Karpas-422 (cell line): Measurements from ENCODE around the gene MET. TPM values are rescaled to one million over a fixed set of nuclear protein-coding genes. Genes with fewer than 3 reads are reported as not detected.
A peak's percentile ranks its signal among the peaks of the same experiment; 100 is the strongest.

ENCODE experiments used
- DNase-seq: peaks from one replicate; pipeline ENCODE4 v3.0.0-alpha.2; 2015
- H2AFZ ChIP-seq: fragments of 200-600 bp; sonication (generic); 2 replicates; pipeline ENCODE4 v1.6.1; 2014; ENCODE audit warnings: antibody characterized with exemption, low read length, mixed read lengths
- H3K27ac ChIP-seq: fragments of 200-600 bp; sonication (generic); 2 replicates; pipeline ENCODE4 v1.5.1; 2014; ENCODE audit warnings: mild to moderate bottlenecking, low read length, moderate library complexity
- H3K27me3 ChIP-seq: fragments of 200-600 bp; sonication (generic); 2 replicates; pipeline ENCODE4 v1.6.1; 2014; ENCODE audit warnings: low read length, mixed read lengths
- H3K36me3 ChIP-seq: fragments of 200-600 bp; sonication (generic); 2 replicates; pipeline ENCODE4 v1.6.1; 2014; ENCODE audit warnings: low read length, mixed read lengths; ENCODE audit not compliant: insufficient read depth
- H3K4me1 ChIP-seq: fragments of 200-600 bp; sonication (generic); 2 replicates; pipeline ENCODE4 v1.6.1; 2014; ENCODE audit warnings: mild to moderate bottlenecking, low read length, mixed read lengths
- H3K4me2 ChIP-seq: fragments of 200-600 bp; sonication (generic); 2 replicates; pipeline ENCODE4 v1.6.1; 2014; ENCODE audit warnings: low read length, low read depth, mild to moderate bottlenecking; ENCODE audit not compliant: poor library complexity, severe bottlenecking
- H3K4me3 ChIP-seq: fragments of 200-600 bp; sonication (generic); 2 replicates; pipeline ENCODE4 v1.5.1; 2014; ENCODE audit warnings: mild to moderate bottlenecking, antibody characterized with exemption, low read length, mixed read lengths
- H3K79me2 ChIP-seq: fragments of 200-600 bp; sonication (generic); 2 replicates; pipeline ENCODE4 v1.6.1; 2014; ENCODE audit warnings: mild to moderate bottlenecking, low read length, mixed read lengths
- H3K9ac ChIP-seq: fragments of 200-600 bp; sonication (generic); 2 replicates; pipeline ENCODE4 v1.6.0; 2014; ENCODE audit warnings: low read length
- H3K9me2 ChIP-seq: fragments of 200-600 bp; sonication (generic), shearing (Covaris generic); replicated peaks from 2 replicates; pipeline ENCODE4 v1.6.0; 2014; ENCODE audit warnings: mild to moderate bottlenecking, low read length, moderate library complexity; ENCODE audit not compliant: insufficient read depth
- H3K9me3 ChIP-seq: fragments of 300-700, 200-600 bp; sonication (generic); 2 replicates; pipeline ENCODE4 v1.6.1; 2014; ENCODE audit warnings: low read length, mixed read lengths
- H4K20me1 ChIP-seq: fragments of 200-600 bp; sonication (generic); 2 replicates; pipeline ENCODE4 v1.6.1; 2014; ENCODE audit warnings: mild to moderate bottlenecking, antibody characterized with exemption, low read length, low read depth; ENCODE audit not compliant: insufficient read depth
- total RNA-seq: library from RNA; depleted of rRNA; stranded (reverse); fragments of >200 nt; shearing (Covaris generic); gene quantifications from 2 replicates; pipeline ENCODE4 v1.2.3, GENCODE V29; 2014; ENCODE audit warnings: low replicate concordance

MET gene
- total RNA-seq, 1 experiment from 2014 or later = 158 TPM

DNA sequence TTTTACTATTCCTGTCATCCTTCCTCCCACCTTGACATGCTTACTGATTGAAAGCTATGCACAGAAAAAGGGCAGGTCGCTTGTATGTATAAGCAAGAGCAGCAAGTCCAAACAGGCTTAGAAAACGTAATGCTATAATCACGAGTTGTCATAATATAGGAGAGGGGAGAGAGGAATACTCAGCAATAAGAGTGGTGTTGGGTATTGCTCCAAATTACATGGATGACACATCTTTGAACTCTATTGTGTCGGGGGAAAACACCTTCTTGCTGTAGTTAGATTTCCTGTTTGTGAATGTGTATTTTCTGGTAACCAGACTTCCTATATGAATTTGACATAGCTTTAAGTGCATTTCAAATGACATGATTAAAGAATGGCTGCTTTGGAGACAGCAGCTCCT, 7.5 kb downstream of the MET start:
- Histone ChIP-seq H3K4me1 (peaks cover 91% of the 10 kb centered on the region), H3K27ac (peak overlapping the region; percentile 92), H3K4me3 (no peak overlapping the region), H3K9me2 (no peaks in the 10 kb centered on the region), H2AFZ (no peak overlapping the region), H3K36me3 (peaks cover 11% of the 10 kb centered on the region; the same call in 1 of the 2 replicates), H3K9ac (no peak overlapping the region), H4K20me1 (peaks cover 10% of the 10 kb centered on the region), H3K4me2 (peak overlapping the region; percentile 85), H3K79me2 (peaks cover 100% of the 10 kb centered on the region), H3K27me3 (no peaks in the 10 kb centered on the region), H3K9me3 (no peaks in the 10 kb centered on the region)
- no peak for DNase-seq

DNA sequence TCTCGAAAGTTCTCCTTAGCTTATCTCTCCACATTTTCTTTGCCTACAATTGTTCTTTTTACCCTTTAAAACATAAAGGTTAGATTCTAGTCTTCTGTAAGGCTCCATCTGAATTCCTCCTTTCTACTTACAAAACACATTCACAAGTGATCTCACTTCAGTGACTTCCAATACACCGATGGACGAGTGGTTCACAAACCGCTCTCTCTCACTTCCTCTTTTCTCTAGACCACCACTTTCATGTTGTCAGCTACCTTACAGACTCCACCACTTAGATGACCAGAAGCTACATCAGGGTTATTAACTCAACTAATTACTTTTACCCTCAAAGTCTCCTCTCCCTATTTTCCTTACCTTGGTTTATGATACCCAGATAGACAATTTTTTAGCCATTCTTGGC, 11.8 kb downstream of the MET start:
- peaks cover 100% of the 10 kb centered on the region for H3K79me2 ChIP-seq
- peak; percentile 87 for DNase-seq
- H3K9ac ChIP-seq = peak overlapping the region; percentile 37
- peaks cover 7% of the 10 kb centered on the region; the same call in 1 of the 2 replicates for H3K36me3 ChIP-seq
- peak overlapping the region; percentile 88 for H3K27ac ChIP-seq
- no peaks in the 10 kb centered on the region for H3K9me2 ChIP-seq
- no peaks in the 10 kb centered on the region for H3K27me3 ChIP-seq
- no peak overlapping the region for H2AFZ ChIP-seq
- peak overlapping the region; percentile 59 for H3K4me2 ChIP-seq
- no peaks in the 10 kb centered on the region for H3K9me3 ChIP-seq
- 0 out of 2 replicates have a peak overlapping the region, but pooled peaks have one; percentile 2 for H3K4me3 ChIP-seq
- peaks cover 13% of the 10 kb centered on the region; the same call in 1 of the 2 replicates for H4K20me1 ChIP-seq
- peaks cover 91% of the 10 kb centered on the region for H3K4me1 ChIP-seq

DNA sequence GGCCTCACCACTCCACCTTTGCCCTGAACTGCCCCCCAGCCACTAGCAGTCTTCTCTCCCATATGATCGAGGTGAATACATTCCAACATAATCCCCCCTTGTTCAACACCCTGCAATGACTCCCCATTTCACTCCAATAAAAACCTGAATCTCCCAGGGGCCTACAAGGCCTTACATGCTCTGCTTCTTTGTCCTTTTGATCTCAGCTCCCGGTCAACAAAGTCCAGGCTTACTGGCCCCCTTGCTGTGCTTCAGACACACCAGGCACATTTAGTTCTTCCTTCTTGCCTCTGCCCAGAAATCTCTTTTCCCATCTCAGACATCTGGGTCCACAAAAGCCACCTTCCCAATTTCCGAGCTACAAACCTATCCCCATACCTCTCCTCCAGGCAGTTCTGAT, 14.0 kb downstream of the MET start:
- peaks cover 7% of the 10 kb centered on the region; the same call in 1 of the 2 replicates for H3K36me3 ChIP-seq
- no peak overlapping the region for H3K4me3 ChIP-seq
- no peaks in the 10 kb centered on the region for H3K9me3 ChIP-seq
- H3K27me3 ChIP-seq = no peaks in the 10 kb centered on the region
- H3K79me2 ChIP-seq = peaks cover 100% of the 10 kb centered on the region
- H3K4me2 ChIP-seq = peak overlapping the region; percentile 72
- peak overlapping the region; percentile 95 for H3K27ac ChIP-seq
- no peaks in the 10 kb centered on the region for H3K9me2 ChIP-seq
- no peak for DNase-seq
- H3K4me1 ChIP-seq = peaks cover 95% of the 10 kb centered on the region
- H2AFZ ChIP-seq = no peak overlapping the region
- peak overlapping the region; percentile 34; the same call in 1 of the 2 replicates for H3K9ac ChIP-seq
- peaks cover 13% of the 10 kb centered on the region; the same call in 1 of the 2 replicates for H4K20me1 ChIP-seq

- Histone ChIP-seq H3K79me2 (peaks cover 100% of the 10 kb centered on the region), H3K9me3 (no peaks in the 10 kb centered on the region), H3K4me3 (peak overlapping the region; percentile 9; the same call in 1 of the 2 replicates), H3K27me3 (no peaks in the 10 kb centered on the region), H3K9me2 (no peaks in the 10 kb centered on the region), H3K4me2 (peak overlapping the region; percentile 72), H2AFZ (no peak overlapping the region), H3K4me1 (peaks cover 96% of the 10 kb centered on the region), H3K9ac (peak overlapping the region; percentile 55; the same call in 1 of the 2 replicates), H4K20me1 (peaks cover 13% of the 10 kb centered on the region; the same call in 1 of the 2 replicates), H3K36me3 (peaks cover 7% of the 10 kb centered on the region; the same call in 1 of the 2 replicates), H3K27ac (peak overlapping the region; percentile 95)
- DNase-seq = no peak
Observed at GRCh38 chr7:116686812-116687419, 14.9 kb downstream of the MET start.

DNA sequence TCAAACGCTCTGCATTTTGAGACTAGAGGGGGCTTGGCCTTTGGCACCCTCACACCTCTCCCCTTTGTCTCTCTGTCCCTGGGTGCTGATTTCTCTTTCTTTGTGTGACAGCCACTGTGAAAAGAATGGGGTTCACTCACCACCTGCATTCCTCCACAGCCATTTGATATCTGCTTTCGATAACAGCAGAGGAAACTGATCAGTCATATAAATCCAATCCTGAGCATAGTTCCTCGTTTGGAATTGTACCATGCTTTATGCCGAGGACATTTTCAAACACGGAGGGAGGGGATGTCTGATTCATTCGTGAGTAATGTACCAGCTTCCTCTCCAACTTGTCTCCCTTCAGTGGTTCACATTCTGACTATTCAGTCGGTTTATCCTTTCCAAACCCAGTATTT, 15.8 kb downstream of the MET start:
- Histone ChIP-seq H3K36me3 (peaks cover 3% of the 10 kb centered on the region; the same call in 1 of the 2 replicates), H3K9me2 (no peaks in the 10 kb centered on the region), H3K4me2 (peak overlapping the region; percentile 72), H3K79me2 (peaks cover 100% of the 10 kb centered on the region), H3K27ac (peak overlapping the region; percentile 95), H3K9ac (peak overlapping the region; percentile 55), H3K4me3 (peak overlapping the region; percentile 14), H3K4me1 (peaks cover 98% of the 10 kb centered on the region), H2AFZ (no peak overlapping the region), H3K27me3 (no peaks in the 10 kb centered on the region), H3K9me3 (no peaks in the 10 kb centered on the region), H4K20me1 (peaks cover 13% of the 10 kb centered on the region; the same call in 1 of the 2 replicates)
- no peak for DNase-seq

- Histone ChIP-seq H3K27ac (peak overlapping the region; percentile 95), H3K79me2 (peaks cover 99% of the 10 kb centered on the region), H2AFZ (no peak overlapping the region), H3K9ac (peak overlapping the region; percentile 55), H3K4me3 (peak overlapping the region; percentile 47), H3K9me3 (no peaks in the 10 kb centered on the region), H3K9me2 (no peaks in the 10 kb centered on the region), H3K4me2 (peak overlapping the region; percentile 72), H3K27me3 (no peaks in the 10 kb centered on the region), H3K4me1 (peaks cover 95% of the 10 kb centered on the region), H3K36me3 (peaks cover 13% of the 10 kb centered on the region), H4K20me1 (peaks cover 9% of the 10 kb centered on the region; the same call in 1 of the 2 replicates)
- DNase-seq = peak; percentile 83
Observed at GRCh38 chr7:116689790-116690259, 17.8 kb downstream of the MET start.

- Histone ChIP-seq H3K9me3 (no peaks in the 10 kb centered on the region), H3K9me2 (no peaks in the 10 kb centered on the region), H3K4me1 (peaks cover 89% of the 10 kb centered on the region), H4K20me1 (peaks cover 9% of the 10 kb centered on the region; the same call in 1 of the 2 replicates), H2AFZ (no peak overlapping the region), H3K27ac (peak overlapping the region; percentile 95), H3K9ac (peak overlapping the region; percentile 42), H3K27me3 (no peaks in the 10 kb centered on the region), H3K4me3 (peak overlapping the region; percentile 51), H3K4me2 (peak overlapping the region; percentile 72), H3K36me3 (peaks cover 26% of the 10 kb centered on the region), H3K79me2 (peaks cover 99% of the 10 kb centered on the region)
- no peak for DNase-seq
Observed at GRCh38 chr7:116691664-116692063, 19.7 kb downstream of the MET start.
